HepG2 (cell line): ENCODE results near the gene PKIG. TPM values are rescaled to one million over a fixed set of nuclear protein-coding genes. Genes with fewer than 3 reads are reported as not detected.

Source experiments
- ATAC-seq: fragments of 200-7000 bp; cut with Tn5 transposase; 3 replicates; pipeline ENCODE4 v1.9.1; 2020; ENCODE audit warnings: mild to moderate bottlenecking, moderate library complexity
- BruUV-seq: library from RNA; stranded (reverse); fragments of 400-500 nt; replicated peaks from 2 replicates; lab custom pipeline; 2021; lab: Mats Ljungman, UMichigan
- CTCF ChIA-PET: fragments of 300-600 bp; formaldehyde crosslinking; extraction: SDS; loops from one replicate; lab custom pipeline; 2021; ENCODE audit warnings: low total read pairs, inconsistent platforms, low intra/inter-chr PET ratio; lab: Yijun Ruan, JAX
- POLR2A ChIA-PET: fragments of 350-600 bp; sonication (Branson Sonifier 250); formaldehyde crosslinking; loops from one replicate; lab custom pipeline; 2020; ENCODE audit warnings: antibody characterized with exemption, inconsistent platforms; lab: Yijun Ruan, JAX
- DNase-seq: peaks from one replicate; pipeline ENCODE4 v3.0.0-alpha.2; 2015; ENCODE audit warnings: low spot score
- FAIRE-seq: peaks from 3 replicates; lab custom pipeline; 2011; peaks lifted over from hg19 to GRCh38; lab: Jason Lieb, UNC
- H2AFZ ChIP-seq: one replicate; pipeline ENCODE4 v1.6.1; 2011; ENCODE audit warnings: low read length, inconsistent platforms
- H3K27ac ChIP-seq: fragments of 300-600 bp; 3 replicates; pipeline ENCODE4 v1.8.0; 2011; ENCODE audit warnings: mixed run types, mild to moderate bottlenecking, mixed read lengths, low read length, inconsistent platforms; ENCODE audit not compliant: insufficient read depth; ENCODE audit errors: extremely low read length
- H3K27me3 ChIP-seq, 2 experiments: fragments of 200-600 bp in 1 of 2; 2 replicates in 1 of 2; 3 replicates in 1 of 2; pipeline versions ENCODE4 v1.6.0 to v1.8.0; 2011; ENCODE audit warnings: low read length in 2 of 2, mild to moderate bottlenecking in 2 of 2, moderate library complexity in 2 of 2, inconsistent platforms in 1 of 2; ENCODE audit not compliant: insufficient read depth in 2 of 2, control insufficient read depth in 1 of 2
- H3K36me3 ChIP-seq, 2 experiments: fragments of 200-600 bp in 1 of 2; replicated peaks in 1 of 2; 2 replicates in 1 of 2; 3 replicates in 1 of 2; pipeline versions ENCODE4 v1.5.1 to v1.8.0; 2011; ENCODE audit warnings: low read length in 2 of 2, inconsistent platforms in 1 of 2; ENCODE audit not compliant: insufficient read depth in 2 of 2, control insufficient read depth in 1 of 2
- H3K4me1 ChIP-seq: 2 replicates; pipeline ENCODE4 v1.5.1; 2012; ENCODE audit warnings: low read length, inconsistent platforms; ENCODE audit not compliant: insufficient read depth
- H3K4me2 ChIP-seq: 2 replicates; pipeline ENCODE4 v1.6.0; 2011; ENCODE audit warnings: low read depth, low read length, inconsistent platforms
- H3K4me3 ChIP-seq, 3 experiments: fragments of 200-600 bp in 1 of 3; sonication (generic), shearing (Covaris generic) in 1 of 3; replicated peaks in 1 of 3; 2 replicates each; pipeline ENCODE4 v1.5.1; 2011 to 2016; ENCODE audit warnings: low read length in 3 of 3, inconsistent platforms in 2 of 3, low read depth in 2 of 3, mild to moderate bottlenecking in 2 of 3, control low read depth in 1 of 3, mixed read lengths in 1 of 3; ENCODE audit not compliant: insufficient read depth in 1 of 3
- H3K79me2 ChIP-seq: one replicate; pipeline ENCODE4 v1.6.1; 2011; ENCODE audit warnings: low read length, inconsistent platforms; ENCODE audit not compliant: insufficient read depth
- H3K9ac ChIP-seq: 2 replicates; pipeline ENCODE4 v1.6.0; 2011; ENCODE audit warnings: mild to moderate bottlenecking, low read depth, low read length, inconsistent platforms; ENCODE audit not compliant: insufficient read depth
- H3K9me3 ChIP-seq: 2 replicates; pipeline ENCODE4 v1.5.1; 2012; ENCODE audit warnings: mild to moderate bottlenecking, low read length
- H4K20me1 ChIP-seq: 2 replicates; pipeline ENCODE4 v1.6.0; 2011; ENCODE audit warnings: inconsistent platforms, mild to moderate bottlenecking, low read length, moderate library complexity; ENCODE audit not compliant: insufficient read depth
- ADNP ChIP-seq: sonication (generic); formaldehyde crosslinking; IDR thresholded peaks from 2 replicates; pipeline ENCODE4 v1.4.0; 2020; ENCODE audit warnings: missing genetic modification reagents
- JUN ChIP-seq: sonication (generic); formaldehyde crosslinking; IDR thresholded peaks from 2 replicates; pipeline ENCODE4 v1.4.0; 2020; ENCODE audit warnings: mild to moderate bottlenecking, missing genetic modification reagents
- RXRB ChIP-seq: IDR thresholded peaks from 2 replicates; pipeline ENCODE4 v1.6.1; 2016; ENCODE audit warnings: borderline replicate concordance, missing genetic modification reagents, missing compliant biosample characterization
- SNRNP70 ChIP-seq: fragments of 200-400 bp; formaldehyde crosslinking; IDR thresholded peaks from 2 replicates; pipeline ENCODE4 v1.6.1; 2017; ENCODE audit warnings: mild to moderate bottlenecking, low read depth, low read length, moderate library complexity
- SRF ChIP-seq: IDR thresholded peaks from 2 replicates; pipeline ENCODE4 v1.6.1; 2011; ENCODE audit warnings: mild to moderate bottlenecking, low read depth, low read length, moderate library complexity
- SRY ChIP-seq: sonication (generic); formaldehyde crosslinking; IDR thresholded peaks from 2 replicates; pipeline ENCODE4 v1.8.0; 2022; ENCODE audit warnings: mild to moderate bottlenecking, missing genetic modification reagents
- ZNF431 ChIP-seq: sonication (generic); formaldehyde crosslinking; IDR thresholded peaks from 2 replicates; pipeline ENCODE4 v1.9.0; 2022; ENCODE audit warnings: missing genetic modification reagents, low read depth, mild to moderate bottlenecking, borderline replicate concordance
- ZNF775 ChIP-seq: sonication (generic); formaldehyde crosslinking; IDR thresholded peaks from 2 replicates; pipeline ENCODE4 v1.4.0; 2020; ENCODE audit warnings: missing genetic modification reagents, mild to moderate bottlenecking, moderate library complexity, borderline replicate concordance
- WGBS: methylation state at CpG from one replicate; pipeline ENCODE4 v1.1.6; 2017; ENCODE audit warnings: low lambda C conversion rate; 5-methylcytosine and 5-hydroxymethylcytosine counted together
- in situ Hi-C: cut with HindIII; loops from 2 replicates; pipeline ENCODE4 v1.10.0; 2017; ENCODE audit warnings: low pct_unique_long_range_greater_than_20kb; ENCODE audit not compliant: extremely low pct_ligation_motif_present
- intact Hi-C: fragments of 100-400 bp; cut with micrococcal nuclease; formaldehyde crosslinking; loops from one replicate; pipeline ENCODE4 v1.10.0; 2022; ENCODE audit not compliant: unreplicated experiment
- polyA plus RNA-seq, 8 experiments: library from polyadenylated mRNA; depleted of rRNA in 3 of 8; stranded (reverse) in 7 of 8; unstranded in 1 of 8; fragments of >200 nt; fragmentation: Illumina TruSeq in 4 of 8; extraction: Trizol in 4 of 8; gene quantifications; 2 replicates each; pipeline versions ENCODE4 v1.2.1 to v1.2.3, GENCODE V29; 2011 to 2016; ENCODE audit warnings: low read depth in 4 of 8, missing spikeins in 1 of 8, mixed read lengths in 1 of 8; ENCODE audit not compliant: insufficient read depth in 1 of 8
- total RNA-seq, 5 experiments: library from RNA; depleted of rRNA; stranded (reverse); fragments of >200 nt; fragmentation: Illumina TruSeq; extraction: Trizol; gene quantifications; 2 replicates each; pipeline ENCODE4 v1.2.3, GENCODE V29; 2016; ENCODE audit warnings: low read depth in 1 of 5
- TF ChIP-seq, protein P1 (sequence below): sonication (generic); formaldehyde crosslinking; IDR thresholded peaks from 2 replicates; pipeline ENCODE4 v1.4.0; 2020; ENCODE audit warnings: mild to moderate bottlenecking, missing genetic modification reagents, borderline replicate concordance
- TF ChIP-seq, protein P2 (sequence below): IDR thresholded peaks from 2 replicates; pipeline ENCODE4 v1.6.1; 2016; ENCODE audit warnings: missing biosample characterization, missing genetic modification reagents, low read depth
- TF ChIP-seq, protein P3 (sequence below): sonication (generic); formaldehyde crosslinking; IDR thresholded peaks from 2 replicates; pipeline ENCODE4 v1.9.0; 2021; ENCODE audit warnings: missing genetic modification reagents, borderline replicate concordance

The PKIG gene
- total and polyA plus RNA-seq, 2 of the 13 experiments (the other 11 are each of a cell fraction or from before 2014, with no cell fraction given) = 30.8 to 44.5 TPM

DNA sequence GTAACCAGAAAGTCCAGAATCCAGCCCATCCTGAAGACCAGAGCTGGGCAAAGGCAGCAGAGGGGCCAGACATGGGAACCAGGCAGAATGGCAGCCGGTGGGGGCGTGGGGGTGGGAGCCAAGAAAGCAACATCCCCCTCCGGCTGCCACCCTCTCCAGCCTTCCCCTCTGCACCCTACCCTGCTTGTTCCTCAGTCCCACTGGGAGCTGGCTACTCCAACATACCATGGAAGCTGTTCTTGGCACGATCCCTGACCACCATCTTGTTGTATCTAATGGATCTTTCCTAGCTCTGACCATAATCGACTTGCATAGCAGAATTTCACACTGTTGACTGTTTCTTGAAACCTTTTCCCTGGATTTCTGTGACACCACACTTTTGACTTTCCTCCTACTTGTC lies 38.9 kb downstream of the PKIG start:
- H3K4me3 ChIP-seq = no peak overlapping the region
- TF ChIP-seq ZNF775 (CRISPR knock-in tag) = no peak
- TF ChIP-seq, protein P1, sequence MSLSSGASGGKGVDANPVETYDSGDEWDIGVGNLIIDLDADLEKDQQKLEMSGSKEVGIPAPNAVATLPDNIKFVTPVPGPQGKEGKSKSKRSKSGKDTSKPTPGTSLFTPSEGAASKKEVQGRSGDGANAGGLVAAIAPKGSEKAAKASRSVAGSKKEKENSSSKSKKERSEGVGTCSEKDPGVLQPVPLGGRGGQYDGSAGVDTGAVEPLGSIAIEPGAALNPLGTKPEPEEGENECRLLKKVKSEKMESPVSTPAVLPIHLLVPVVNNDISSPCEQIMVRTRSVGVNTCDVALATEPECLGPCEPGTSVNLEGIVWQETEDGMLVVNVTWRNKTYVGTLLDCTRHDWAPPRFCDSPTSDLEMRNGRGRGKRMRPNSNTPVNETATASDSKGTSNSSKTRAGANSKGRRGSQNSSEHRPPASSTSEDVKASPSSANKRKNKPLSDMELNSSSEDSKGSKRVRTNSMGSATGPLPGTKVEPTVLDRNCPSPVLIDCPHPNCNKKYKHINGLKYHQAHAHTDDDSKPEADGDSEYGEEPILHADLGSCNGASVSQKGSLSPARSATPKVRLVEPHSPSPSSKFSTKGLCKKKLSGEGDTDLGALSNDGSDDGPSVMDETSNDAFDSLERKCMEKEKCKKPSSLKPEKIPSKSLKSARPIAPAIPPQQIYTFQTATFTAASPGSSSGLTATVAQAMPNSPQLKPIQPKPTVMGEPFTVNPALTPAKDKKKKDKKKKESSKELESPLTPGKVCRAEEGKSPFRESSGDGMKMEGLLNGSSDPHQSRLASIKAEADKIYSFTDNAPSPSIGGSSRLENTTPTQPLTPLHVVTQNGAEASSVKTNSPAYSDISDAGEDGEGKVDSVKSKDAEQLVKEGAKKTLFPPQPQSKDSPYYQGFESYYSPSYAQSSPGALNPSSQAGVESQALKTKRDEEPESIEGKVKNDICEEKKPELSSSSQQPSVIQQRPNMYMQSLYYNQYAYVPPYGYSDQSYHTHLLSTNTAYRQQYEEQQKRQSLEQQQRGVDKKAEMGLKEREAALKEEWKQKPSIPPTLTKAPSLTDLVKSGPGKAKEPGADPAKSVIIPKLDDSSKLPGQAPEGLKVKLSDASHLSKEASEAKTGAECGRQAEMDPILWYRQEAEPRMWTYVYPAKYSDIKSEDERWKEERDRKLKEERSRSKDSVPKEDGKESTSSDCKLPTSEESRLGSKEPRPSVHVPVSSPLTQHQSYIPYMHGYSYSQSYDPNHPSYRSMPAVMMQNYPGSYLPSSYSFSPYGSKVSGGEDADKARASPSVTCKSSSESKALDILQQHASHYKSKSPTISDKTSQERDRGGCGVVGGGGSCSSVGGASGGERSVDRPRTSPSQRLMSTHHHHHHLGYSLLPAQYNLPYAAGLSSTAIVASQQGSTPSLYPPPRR (CRISPR knock-in tag) = no peak
- no peak for TF ChIP-seq RXRB (CRISPR knock-in tag)
- no peak for TF ChIP-seq JUN (CRISPR knock-in tag)
- TF ChIP-seq ZNF431 (CRISPR knock-in tag) = no peak
- TF ChIP-seq, protein P2, sequence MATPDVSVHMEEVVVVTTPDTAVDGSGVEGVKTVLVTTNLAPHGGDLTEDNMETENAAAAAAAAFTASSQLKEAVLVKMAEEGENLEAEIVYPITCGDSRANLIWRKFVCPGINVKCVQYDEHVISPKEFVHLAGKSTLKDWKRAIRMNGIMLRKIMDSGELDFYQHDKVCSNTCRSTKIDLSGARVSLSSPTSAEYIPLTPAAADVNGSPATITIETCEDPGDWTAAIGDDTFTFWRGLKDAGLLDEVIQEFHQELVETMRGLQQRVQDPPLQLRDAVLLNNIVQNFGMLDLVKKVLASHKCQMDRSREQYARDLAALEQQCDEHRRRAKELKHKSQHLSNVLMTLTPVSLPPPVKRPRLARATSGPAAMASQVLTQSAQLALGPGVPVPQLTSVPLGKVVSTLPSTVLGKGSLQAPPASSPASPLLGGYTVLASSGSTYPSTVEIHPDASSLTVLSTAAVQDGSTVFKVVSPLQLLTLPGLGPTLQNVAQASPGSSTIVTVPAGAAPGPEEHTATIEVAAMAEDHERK (CRISPR knock-in tag) = no peak
- TF ChIP-seq SNRNP70 = no peak
- TF ChIP-seq ADNP = no peak
- no peak for TF ChIP-seq SRF
- no peak for TF ChIP-seq SRY (CRISPR knock-in tag)
- TF ChIP-seq, protein P3, sequence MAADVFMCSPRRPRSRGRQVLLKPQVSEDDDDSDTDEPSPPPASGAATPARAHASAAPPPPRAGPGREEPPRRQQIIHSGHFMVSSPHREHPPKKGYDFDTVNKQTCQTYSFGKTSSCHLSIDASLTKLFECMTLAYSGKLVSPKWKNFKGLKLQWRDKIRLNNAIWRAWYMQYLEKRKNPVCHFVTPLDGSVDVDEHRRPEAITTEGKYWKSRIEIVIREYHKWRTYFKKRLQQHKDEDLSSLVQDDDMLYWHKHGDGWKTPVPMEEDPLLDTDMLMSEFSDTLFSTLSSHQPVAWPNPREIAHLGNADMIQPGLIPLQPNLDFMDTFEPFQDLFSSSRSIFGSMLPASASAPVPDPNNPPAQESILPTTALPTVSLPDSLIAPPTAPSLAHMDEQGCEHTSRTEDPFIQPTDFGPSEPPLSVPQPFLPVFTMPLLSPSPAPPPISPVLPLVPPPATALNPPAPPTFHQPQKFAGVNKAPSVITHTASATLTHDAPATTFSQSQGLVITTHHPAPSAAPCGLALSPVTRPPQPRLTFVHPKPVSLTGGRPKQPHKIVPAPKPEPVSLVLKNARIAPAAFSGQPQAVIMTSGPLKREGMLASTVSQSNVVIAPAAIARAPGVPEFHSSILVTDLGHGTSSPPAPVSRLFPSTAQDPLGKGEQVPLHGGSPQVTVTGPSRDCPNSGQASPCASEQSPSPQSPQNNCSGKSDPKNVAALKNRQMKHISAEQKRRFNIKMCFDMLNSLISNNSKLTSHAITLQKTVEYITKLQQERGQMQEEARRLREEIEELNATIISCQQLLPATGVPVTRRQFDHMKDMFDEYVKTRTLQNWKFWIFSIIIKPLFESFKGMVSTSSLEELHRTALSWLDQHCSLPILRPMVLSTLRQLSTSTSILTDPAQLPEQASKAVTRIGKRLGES = no peak
- ChIA-PET CTCF (no interaction called here), POLR2A (no interaction called here)
- FAIRE-seq = no peak
- BruUV-seq = no TSS peak
- H3K9me3 ChIP-seq = no peaks in the 10 kb centered on the region
- no peaks in the 10 kb centered on the region for H3K79me2 ChIP-seq
- in situ Hi-C loops (no loop called here), intact Hi-C loops (no loop called here)
- no peak overlapping the region for H3K9ac ChIP-seq
- 91% methylated on average over 5 of the region's 5 CpGs for WGBS
- H3K36me3 ChIP-seq = peaks cover 9 to 10% of the 10 kb centered on the region in 2 experiments; a peak in 4 of 5 replicates
- no peak overlapping the region for H3K4me2 ChIP-seq
- no peaks in the 10 kb centered on the region for H3K4me1 ChIP-seq
- ATAC-seq = no peak
- H3K27ac ChIP-seq = no peak overlapping the region
- H4K20me1 ChIP-seq = no peaks in the 10 kb centered on the region
- H2AFZ ChIP-seq = no peak overlapping the region
- no peak for DNase-seq
- no peaks in the 10 kb centered on the region for H3K27me3 ChIP-seq
